HEK293 (cell line): ENCODE results near the gene LRAT.

Source experiments
- CTCF ChIA-PET: fragments of 350-600 bp; formaldehyde crosslinking; extraction: SDS; loops from one replicate; lab custom pipeline; 2021; ENCODE audit warnings: antibody characterized with exemption; lab: Yijun Ruan, JAX
- POLR2A ChIA-PET: fragments of 300-600 bp; formaldehyde crosslinking; extraction: SDS; loops from one replicate; lab custom pipeline; 2020; ENCODE audit warnings: antibody characterized with exemption, inconsistent platforms; lab: Yijun Ruan, JAX
- H3K27ac ChIP-seq: fragments of 200-500 bp; sonication (Bioruptor generic); 2 replicates; pipeline ENCODE4 v1.5.1; 2014; ENCODE audit warnings: low read depth, low read length, control low read depth, inconsistent platforms; ENCODE audit errors: extremely low read depth
- H3K36me3 ChIP-seq, 2 experiments: fragments of 200-500 bp in 1 of 2; sonication (Bioruptor generic) in 1 of 2; 1 replicate in 1 of 2; 2 replicates in 1 of 2; pipeline ENCODE4 v1.5.1; 2014 to 2017; ENCODE audit warnings: inconsistent platforms in 2 of 2, low read length in 2 of 2; ENCODE audit not compliant: control insufficient read depth in 2 of 2, insufficient read depth in 1 of 2
- H3K4me1 ChIP-seq: fragments of 200-500 bp; sonication (Bioruptor generic); 2 replicates; pipeline ENCODE4 v1.5.1; 2014; ENCODE audit warnings: mild to moderate bottlenecking, low read length, inconsistent platforms; ENCODE audit not compliant: control insufficient read depth, insufficient read depth
- H3K4me3 ChIP-seq: 2 replicates; pipeline ENCODE4 v1.5.1; 2011; ENCODE audit warnings: low read depth, mild to moderate bottlenecking, control low read depth, low read length, moderate library complexity
- H3K9me3 ChIP-seq: fragments of 200-500 bp; sonication (Bioruptor generic); 2 replicates; pipeline ENCODE4 v1.5.1; 2014; ENCODE audit warnings: low read depth, low read length, inconsistent platforms; ENCODE audit not compliant: control insufficient read depth, insufficient read depth
- BCL11B ChIP-seq: fragments of 450-650 bp; formaldehyde crosslinking; IDR thresholded peaks from 2 replicates; pipeline ENCODE4 v1.5.1; 2016; ENCODE audit warnings: low read depth, missing biosample characterization, missing genetic modification characterization
- HIC1 ChIP-seq: fragments of 450-650 bp; formaldehyde crosslinking; IDR thresholded peaks from 2 replicates; pipeline ENCODE4 v1.5.1; 2016; ENCODE audit warnings: missing biosample characterization, missing genetic modification characterization
- HOXD13 ChIP-seq: sonication (generic); formaldehyde crosslinking; IDR thresholded peaks from 2 replicates; pipeline ENCODE4 v1.8.0; 2022; ENCODE audit warnings: missing genetic modification reagents, borderline replicate concordance
- IKZF3 ChIP-seq: fragments of 450-650 bp; IDR thresholded peaks from 2 replicates; pipeline ENCODE4 v1.5.0; 2018; ENCODE audit warnings: missing biosample characterization, mild to moderate bottlenecking, missing genetic modification characterization, moderate library complexity
- KLF17 ChIP-seq: fragments of 450-650 bp; formaldehyde crosslinking; IDR thresholded peaks from 2 replicates; pipeline ENCODE4 v1.5.1; 2016; ENCODE audit warnings: missing biosample characterization, missing genetic modification characterization
- SALL2 ChIP-seq: fragments of 450-650 bp; formaldehyde crosslinking; IDR thresholded peaks from 2 replicates; pipeline ENCODE4 v1.5.0; 2017; ENCODE audit warnings: missing biosample characterization, mild to moderate bottlenecking, missing genetic modification characterization, borderline replicate concordance
- YY2 ChIP-seq: fragments of 450-650 bp; formaldehyde crosslinking; IDR thresholded peaks from 2 replicates; pipeline ENCODE4 v1.5.1; 2016; ENCODE audit warnings: missing biosample characterization, missing genetic modification characterization
- ZBTB10 ChIP-seq: fragments of 450-650 bp; formaldehyde crosslinking; IDR thresholded peaks from 2 replicates; pipeline ENCODE4 v1.5.1; 2016; ENCODE audit warnings: missing biosample characterization, missing genetic modification characterization
- ZBTB26 ChIP-seq: fragments of 450-650 bp; formaldehyde crosslinking; optimal IDR thresholded peaks from 2 replicates; pipeline ENCODE3; 2016; ENCODE audit warnings: missing biosample characterization, mild to moderate bottlenecking, missing genetic modification characterization
- ZBTB6 ChIP-seq: fragments of 450-650 bp; formaldehyde crosslinking; IDR thresholded peaks from 2 replicates; pipeline ENCODE4 v1.5.1; 2017; ENCODE audit warnings: missing biosample characterization, missing genetic modification characterization
- ZNF138 ChIP-seq: fragments of 450-650 bp; formaldehyde crosslinking; IDR thresholded peaks from 2 replicates; pipeline ENCODE4 v1.5.1; 2016; ENCODE audit warnings: missing biosample characterization, missing genetic modification characterization, borderline replicate concordance
- ZNF146 ChIP-seq: fragments of 450-650 bp; formaldehyde crosslinking; IDR thresholded peaks from 2 replicates; pipeline ENCODE4 v1.5.1; 2016; ENCODE audit warnings: missing biosample characterization, missing genetic modification characterization
- ZNF335 ChIP-seq: fragments of 450-650 bp; formaldehyde crosslinking; conservative IDR thresholded peaks from 2 replicates; pipeline ENCODE4 v1.5.1; 2016; ENCODE audit warnings: missing biosample characterization, missing genetic modification characterization
- ZNF394 ChIP-seq: fragments of 450-650 bp; formaldehyde crosslinking; IDR thresholded peaks from 2 replicates; pipeline ENCODE4 v1.5.1; 2016; ENCODE audit warnings: missing biosample characterization, missing genetic modification characterization, mild to moderate bottlenecking, moderate library complexity, borderline replicate concordance
- ZNF433 ChIP-seq: fragments of 450-650 bp; formaldehyde crosslinking; IDR thresholded peaks from 2 replicates; pipeline ENCODE4 v1.5.1; 2016; ENCODE audit warnings: missing biosample characterization, missing genetic modification characterization, low read depth
- ZNF48 ChIP-seq: fragments of 450-650 bp; formaldehyde crosslinking; IDR thresholded peaks from 2 replicates; pipeline ENCODE4 v1.5.1; 2016; ENCODE audit warnings: missing biosample characterization, missing genetic modification characterization
- ZNF510 ChIP-seq: fragments of 450-650 bp; formaldehyde crosslinking; IDR thresholded peaks from 2 replicates; pipeline ENCODE4 v1.5.1; 2018; ENCODE audit warnings: mild to moderate bottlenecking, missing genetic modification characterization, missing biosample characterization; ENCODE audit not compliant: insufficient replicate concordance
- ZNF530 ChIP-seq: fragments of 450-650 bp; formaldehyde crosslinking; IDR thresholded peaks from 2 replicates; pipeline ENCODE4 v1.5.1; 2016; ENCODE audit warnings: low read depth, missing biosample characterization, missing genetic modification characterization
- ZNF549 ChIP-seq: fragments of 450-650 bp; IDR thresholded peaks from 2 replicates; pipeline ENCODE4 v1.5.1; 2018; ENCODE audit warnings: missing biosample characterization, missing genetic modification characterization, mild to moderate bottlenecking, inconsistent platforms, moderate library complexity
- ZNF555 ChIP-seq: fragments of 450-650 bp; formaldehyde crosslinking; conservative IDR thresholded peaks from 2 replicates; pipeline ENCODE4 v1.5.1; 2017; ENCODE audit warnings: missing biosample characterization, mild to moderate bottlenecking, missing genetic modification characterization, inconsistent platforms
- ZNF664 ChIP-seq: fragments of 450-650 bp; formaldehyde crosslinking; IDR thresholded peaks from 2 replicates; pipeline ENCODE4 v1.5.1; 2016; ENCODE audit warnings: missing biosample characterization, missing genetic modification characterization
- ZNF776 ChIP-seq: fragments of 450-650 bp; formaldehyde crosslinking; IDR thresholded peaks from 2 replicates; pipeline ENCODE4 v1.5.0; 2017; ENCODE audit warnings: missing biosample characterization, missing genetic modification characterization, borderline replicate concordance
- ZNF785 ChIP-seq: fragments of 450-650 bp; formaldehyde crosslinking; IDR thresholded peaks from 2 replicates; pipeline ENCODE4 v1.5.1; 2016; ENCODE audit warnings: missing biosample characterization, missing genetic modification characterization
- ZSCAN18 ChIP-seq: fragments of 450-650 bp; formaldehyde crosslinking; IDR thresholded peaks from 2 replicates; pipeline ENCODE4 v1.5.1; 2016; ENCODE audit warnings: missing biosample characterization, missing genetic modification characterization

The LRAT gene

GRCh38 chr4:154781126-154781982, 37.6 kb downstream of the LRAT start, which contains the start of gene RBM46 (continued):
- TF ChIP-seq KLF17 (tag by site-specific recombination) = no peak
- no peak for TF ChIP-seq ZNF555 (tag by site-specific recombination)
- no peak for TF ChIP-seq YY2 (tag by site-specific recombination)
- no peak for TF ChIP-seq ZNF549 (tag by site-specific recombination)
- no peak for TF ChIP-seq ZNF48 (tag by site-specific recombination)
- TF ChIP-seq ZNF664 (tag by site-specific recombination) = no peak
- TF ChIP-seq ZNF530 (tag by site-specific recombination) = no peak

- ChIA-PET POLR2A (no interaction called here), CTCF (interaction anchor here (1.4 kb wide), 1 partner anchor 95 kb away, joined by 4 read pairs; no protein-coding TSS in a partner anchor)
- H3K9me3 ChIP-seq = no peaks in the 10 kb centered on the region
- H3K27ac ChIP-seq = no peak overlapping the region
- no peaks in the 10 kb centered on the region for H3K36me3 ChIP-seq
- H3K4me1 ChIP-seq = no peaks in the 10 kb centered on the region
- no peak for TF ChIP-seq ZNF146 (tag by site-specific recombination)
- TF ChIP-seq HOXD13 (CRISPR knock-in tag) = no peak
- no peak for TF ChIP-seq SALL2 (tag by site-specific recombination)
- no peak for TF ChIP-seq ZNF785 (tag by site-specific recombination)
- no peak for TF ChIP-seq ZBTB10 (tag by site-specific recombination)
- TF ChIP-seq ZBTB26 (tag by site-specific recombination) = no peak
- no peak for TF ChIP-seq ZNF48 (tag by site-specific recombination)
- TF ChIP-seq ZBTB6 (tag by site-specific recombination) = no peak
- no peak for TF ChIP-seq ZNF510 (tag by site-specific recombination)
- TF ChIP-seq ZNF776 (tag by site-specific recombination) = no peak
- TF ChIP-seq ZSCAN18 (tag by site-specific recombination) = no peak
- TF ChIP-seq IKZF3 (tag by site-specific recombination) = no peak
- TF ChIP-seq ZNF394 (tag by site-specific recombination) = no peak
- TF ChIP-seq ZNF335 (tag by site-specific recombination) = no peak
- no peak for TF ChIP-seq BCL11B
- no peak for TF ChIP-seq ZNF433 (tag by site-specific recombination)
- no peak for TF ChIP-seq HIC1 (tag by site-specific recombination)
- TF ChIP-seq ZNF138 (tag by site-specific recombination) = no peak
- no peak overlapping the region for H3K4me3 ChIP-seq
Observed at GRCh38 chr4:154781983-154782293, 38.1 kb downstream of the LRAT start.
